Chondrocyte (in vitro differentiated cells): ENCODE measurements around the gene AKT1. TPM values are rescaled to one million over a fixed set of nuclear protein-coding genes. Genes with fewer than 3 reads are reported as not detected.

ENCODE experiments used
- DNase-seq: peaks from one replicate; pipeline ENCODE4 v3.0.0; 2021; ENCODE audit warnings: mixed read lengths, low spot score
- H3K27ac Mint-ChIP-seq: one replicate; pipeline ENCODE4 v1.8.0; 2021; ENCODE audit warnings: mild to moderate bottlenecking, moderate library complexity, mixed read lengths; ENCODE audit not compliant: unreplicated experiment
- H3K27me3 Mint-ChIP-seq: 2 replicates; pipeline ENCODE4 v1.8.0; 2021; ENCODE audit warnings: low read depth, mixed read lengths
- H3K36me3 Mint-ChIP-seq: 2 replicates; pipeline ENCODE4 v1.8.0; 2021; ENCODE audit warnings: low read depth, mixed read lengths
- H3K4me1 Mint-ChIP-seq: 2 replicates; pipeline ENCODE4 v1.8.0; 2021; ENCODE audit warnings: low read depth, mild to moderate bottlenecking, mixed read lengths
- H3K4me3 Mint-ChIP-seq: one replicate; pipeline ENCODE4 v1.8.0; 2021; ENCODE audit warnings: mild to moderate bottlenecking, moderate library complexity, mixed read lengths; ENCODE audit not compliant: unreplicated experiment
- H3K9me3 Mint-ChIP-seq: 2 replicates; pipeline ENCODE4 v1.8.0; 2021; ENCODE audit warnings: low read depth, mixed read lengths
- CTCF ChIP-seq: fragments of 200-600 bp; sonication (generic); IDR thresholded peaks from 2 replicates; pipeline ENCODE4 v1.5.0; 2021; ENCODE audit warnings: antibody characterized with exemption, mild to moderate bottlenecking, moderate library complexity
- total RNA-seq: library from RNA; stranded (reverse); gene quantifications from 3 replicates; pipeline ENCODE4 v1.2.1, GENCODE V29; 2021

Gene AKT1
- total RNA-seq, 1 donor from 2014 or later, result 156 TPM

- peaks cover 10% of the 10 kb centered on the region for H3K9me3 Mint-ChIP-seq
- H3K27ac Mint-ChIP-seq, result no peak overlapping the region
- H3K4me3 Mint-ChIP-seq, result no peak overlapping the region
- TF ChIP-seq CTCF, result no peak
- no peaks in the 10 kb centered on the region for H3K27me3 Mint-ChIP-seq
- no peak for DNase-seq
- H3K36me3 Mint-ChIP-seq, result peaks cover 14% of the 10 kb centered on the region
- H3K4me1 Mint-ChIP-seq, result peaks cover 11% of the 10 kb centered on the region
These were observed 26.1 kb downstream of the AKT1 start for GRCh38 chr14:104769324-104770071.

DNA sequence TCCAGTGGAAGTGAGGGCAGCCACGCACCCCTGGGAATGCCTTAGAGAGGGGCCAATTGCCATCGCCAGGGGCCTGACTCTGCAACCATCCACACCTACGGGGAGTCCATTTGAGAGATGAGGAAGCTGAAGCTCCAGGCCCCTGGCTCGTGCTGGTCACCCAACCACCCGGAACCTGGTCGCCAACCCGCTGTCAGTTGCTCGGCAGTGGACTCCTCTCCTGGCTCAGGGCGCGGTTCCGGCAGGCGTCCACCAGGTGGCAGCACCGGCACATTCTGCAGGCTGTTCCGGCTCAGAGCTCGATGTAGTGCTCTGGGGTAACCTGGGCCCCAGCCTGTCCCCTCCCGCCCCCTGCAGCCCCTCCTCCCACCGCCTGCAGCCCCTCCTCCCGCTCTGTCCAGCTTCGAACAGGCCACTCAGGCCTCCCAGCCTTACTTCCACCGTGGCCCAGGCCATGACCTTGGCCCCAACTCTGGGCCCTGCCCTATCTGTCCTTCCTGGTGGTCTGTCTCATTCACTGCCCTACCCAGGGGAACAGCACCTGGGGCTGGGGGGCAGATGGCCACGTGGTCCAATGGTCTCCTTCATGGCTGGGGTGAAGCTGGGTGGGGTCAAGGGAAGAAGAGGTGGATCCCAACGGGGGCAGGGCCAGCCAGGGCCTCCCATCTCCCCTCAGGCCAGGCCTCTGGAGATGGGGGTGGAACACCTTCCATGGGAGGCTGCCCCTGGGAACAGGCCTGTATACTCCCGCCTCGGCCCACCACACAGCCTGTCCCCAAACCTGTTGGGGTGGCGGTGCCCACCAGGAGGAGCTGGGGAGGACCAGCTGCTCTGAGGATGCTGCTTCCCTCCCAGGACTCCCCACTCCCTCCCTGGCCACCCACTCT lies 26.9 kb downstream of the AKT1 start:
- no peak for DNase-seq
- peaks cover 14% of the 10 kb centered on the region for H3K36me3 Mint-ChIP-seq
- peaks cover 11% of the 10 kb centered on the region for H3K4me1 Mint-ChIP-seq
- H3K27me3 Mint-ChIP-seq, result no peaks in the 10 kb centered on the region
- TF ChIP-seq CTCF, result peak; percentile 93
- H3K4me3 Mint-ChIP-seq, result no peak overlapping the region
- peak overlapping the region; percentile 22 for H3K27ac Mint-ChIP-seq
- H3K9me3 Mint-ChIP-seq, result peaks cover 10% of the 10 kb centered on the region

GRCh38 chr14:104767634-104767918 lies 28.0 kb downstream of the AKT1 start:
- Mint-ChIP-seq H3K27me3 (no peaks in the 10 kb centered on the region), H3K4me1 (peaks cover 11% of the 10 kb centered on the region), H3K27ac (no peak overlapping the region), H3K36me3 (peaks cover 17% of the 10 kb centered on the region), H3K4me3 (no peak overlapping the region), H3K9me3 (peaks cover 10% of the 10 kb centered on the region)
- no peak for DNase-seq
- TF ChIP-seq CTCF, result no peak

DNA sequence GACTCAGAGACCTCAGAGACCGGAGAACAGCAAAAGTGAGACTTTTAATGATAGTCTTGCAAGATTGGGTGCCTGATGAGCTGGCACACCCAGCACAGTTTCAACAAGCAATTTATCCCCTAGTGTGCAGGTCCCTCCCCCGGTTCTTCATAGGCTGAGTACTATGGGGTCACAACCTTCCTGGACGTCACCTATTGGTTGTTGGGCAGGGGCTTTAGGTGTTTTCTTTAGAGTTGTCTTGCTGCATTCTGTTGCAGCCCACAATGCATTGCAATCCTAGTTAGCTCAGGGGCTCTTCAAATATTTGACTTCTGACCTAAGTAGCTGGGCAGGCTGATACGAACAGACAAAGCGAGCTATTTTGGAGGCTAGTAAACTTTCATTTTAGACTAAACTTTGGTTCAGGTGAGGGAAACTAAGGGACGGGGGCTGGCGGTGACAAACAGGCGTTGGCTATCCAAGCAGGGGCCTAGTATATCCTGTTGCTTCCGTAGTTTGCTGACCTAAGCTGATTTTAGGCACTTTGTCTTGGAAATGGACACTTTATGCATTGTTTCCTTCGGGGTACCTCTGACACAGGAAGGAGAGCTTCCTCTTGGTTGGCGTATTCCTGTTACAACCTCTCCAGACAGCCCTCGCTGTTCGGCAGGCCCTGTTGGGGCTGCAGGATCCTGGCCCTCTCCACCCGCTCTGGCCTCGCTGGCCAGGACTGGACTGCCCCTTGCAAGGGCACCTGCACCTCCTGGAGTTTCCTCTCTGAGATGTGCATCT lies 28.5 kb downstream of the AKT1 start:
- no peak for TF ChIP-seq CTCF
- Mint-ChIP-seq H3K36me3 (peaks cover 18% of the 10 kb centered on the region), H3K9me3 (peaks cover 10% of the 10 kb centered on the region), H3K4me1 (peaks cover 11% of the 10 kb centered on the region), H3K4me3 (no peak overlapping the region), H3K27ac (no peak overlapping the region), H3K27me3 (no peaks in the 10 kb centered on the region)
- no peak for DNase-seq
